ENCODE measurements around the gene B3GALNT2.

Gene B3GALNT2

DNA sequence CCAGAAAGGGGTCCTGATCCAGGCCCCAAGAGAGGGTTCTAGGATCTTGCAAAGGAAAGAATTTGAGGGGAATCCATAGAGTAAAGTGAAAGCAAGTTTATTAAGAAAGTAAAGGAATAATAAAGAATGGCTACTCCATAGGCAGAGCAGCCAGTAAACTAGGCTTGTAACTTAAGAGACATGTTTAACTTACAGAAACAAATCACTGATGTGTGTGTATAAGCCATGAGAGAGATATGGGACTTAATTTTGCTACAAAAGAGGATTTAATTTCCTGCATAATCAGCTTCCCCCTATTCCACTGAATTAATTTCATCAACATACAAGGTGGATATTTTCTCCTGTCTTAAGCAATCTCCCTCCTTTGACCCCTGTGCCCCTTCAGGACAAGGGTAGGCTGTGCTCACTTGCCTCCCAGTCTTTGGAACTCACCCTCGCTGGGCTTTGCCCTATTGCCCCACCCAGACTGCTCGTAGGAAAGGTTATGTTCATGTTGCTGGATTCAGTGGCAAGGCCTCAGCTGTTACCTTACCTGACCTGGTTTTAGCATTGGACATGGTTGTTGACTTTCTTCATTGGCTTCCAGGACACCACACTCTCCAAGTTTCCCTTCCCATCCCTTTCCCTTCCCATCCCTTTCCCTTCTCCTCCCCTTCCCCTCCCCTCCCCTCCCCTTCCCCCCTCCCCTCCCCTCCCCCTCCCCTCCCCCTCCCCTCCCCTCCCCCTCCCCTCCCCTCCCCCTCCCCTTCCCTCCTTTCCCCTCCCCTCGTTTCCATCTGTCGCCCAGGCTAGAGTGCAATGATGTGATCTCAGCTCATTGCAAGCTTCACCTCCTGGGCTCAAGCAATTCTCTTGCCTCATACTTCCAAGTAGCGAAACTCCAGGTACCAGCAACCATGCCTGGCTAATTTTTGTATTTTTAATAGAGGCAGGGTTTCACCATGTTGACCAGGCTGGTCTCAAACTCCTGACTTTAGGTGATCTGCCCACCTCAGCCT, 92.5 kb downstream of the B3GALNT2 start:
- no peak for DNase-seq (ENCODE audit: low read depth in 2 of 3, low spot score in 2 of 3)

DNA sequence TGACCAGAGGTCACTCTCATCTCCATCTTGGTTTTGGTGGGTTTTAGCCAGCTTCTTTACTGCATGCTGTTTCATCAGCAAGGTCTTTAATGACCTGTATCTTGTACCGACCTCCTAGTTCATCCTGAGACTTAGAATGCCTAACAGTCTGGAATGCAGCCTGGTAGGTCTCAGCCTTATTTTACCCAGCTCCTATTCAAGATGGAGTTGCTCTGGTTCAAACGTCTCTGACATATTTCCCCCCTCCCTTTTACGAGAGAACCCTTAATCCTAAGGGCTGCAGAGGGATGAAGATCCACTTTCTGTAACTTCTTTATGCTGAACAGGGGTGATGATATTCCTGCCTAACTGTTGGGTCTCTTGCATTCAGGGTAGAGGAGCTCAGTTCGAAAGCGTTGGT, 93.8 kb downstream of the B3GALNT2 start:
- no peak for DNase-seq (ENCODE audit: low read depth in 2 of 3, low spot score in 2 of 3)

DNA sequence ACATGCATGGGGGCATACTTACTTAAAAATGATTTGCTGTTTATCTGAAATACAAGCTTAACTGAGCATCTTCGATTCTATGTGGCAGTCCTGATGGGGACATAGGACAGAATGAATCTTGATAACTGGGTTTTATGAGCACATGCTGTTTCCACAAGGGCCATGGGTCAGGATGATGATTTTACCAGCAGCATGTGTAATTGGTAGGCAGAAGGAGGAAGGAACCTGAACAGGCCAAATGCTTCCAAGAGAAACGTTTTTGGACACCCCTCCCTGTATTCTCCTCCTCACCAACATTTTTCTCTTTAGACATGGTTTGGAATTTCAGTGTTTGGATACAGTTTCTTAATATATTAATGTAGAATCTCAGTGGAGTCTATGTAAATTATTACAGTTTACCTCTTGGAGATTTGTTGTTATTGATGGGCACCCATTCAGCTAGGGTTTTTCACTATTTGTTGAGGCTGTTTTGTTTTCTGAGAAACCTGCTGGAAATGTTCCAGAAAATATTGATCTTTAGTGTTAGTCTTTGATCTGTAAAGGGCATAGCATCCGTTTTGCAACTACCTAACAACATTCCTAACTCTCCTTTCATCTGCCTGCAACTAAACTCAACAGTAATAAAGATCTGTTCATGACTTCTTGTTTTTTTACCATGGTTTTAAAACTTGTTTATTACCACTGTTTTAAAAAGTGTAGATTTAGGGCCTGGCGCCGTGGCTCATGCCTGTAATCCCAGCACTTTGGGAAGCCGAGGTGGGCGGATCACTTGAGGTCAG, 95.0 kb downstream of the B3GALNT2 start:
- DNase-seq (ENCODE audit: low read depth in 2 of 3, low spot score in 2 of 3), result no peak

DNA sequence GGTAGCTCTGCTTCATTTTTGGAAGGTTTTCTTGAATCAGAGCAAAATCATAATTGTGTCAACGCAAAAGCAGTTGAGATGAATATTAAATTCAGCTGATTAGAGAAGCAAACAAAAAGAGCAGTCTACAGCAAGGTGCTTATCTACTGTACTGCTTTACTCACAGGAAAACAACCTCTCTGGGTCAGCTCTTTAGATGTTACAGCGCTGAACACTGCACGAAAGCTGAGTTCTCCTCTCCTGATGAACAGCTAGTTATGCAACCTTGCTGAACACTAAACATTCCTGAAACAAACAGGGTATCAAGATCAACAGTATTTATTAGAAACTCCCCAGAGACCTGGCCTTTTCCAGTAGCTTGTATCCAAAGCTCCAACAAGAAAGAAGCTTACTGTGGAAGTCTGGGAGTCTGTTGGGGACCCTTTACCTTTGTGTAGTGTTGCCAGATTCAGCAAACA, 95.7 kb downstream of the B3GALNT2 start:
- no peak for DNase-seq (ENCODE audit: low read depth in 2 of 3, low spot score in 2 of 3)

DNA sequence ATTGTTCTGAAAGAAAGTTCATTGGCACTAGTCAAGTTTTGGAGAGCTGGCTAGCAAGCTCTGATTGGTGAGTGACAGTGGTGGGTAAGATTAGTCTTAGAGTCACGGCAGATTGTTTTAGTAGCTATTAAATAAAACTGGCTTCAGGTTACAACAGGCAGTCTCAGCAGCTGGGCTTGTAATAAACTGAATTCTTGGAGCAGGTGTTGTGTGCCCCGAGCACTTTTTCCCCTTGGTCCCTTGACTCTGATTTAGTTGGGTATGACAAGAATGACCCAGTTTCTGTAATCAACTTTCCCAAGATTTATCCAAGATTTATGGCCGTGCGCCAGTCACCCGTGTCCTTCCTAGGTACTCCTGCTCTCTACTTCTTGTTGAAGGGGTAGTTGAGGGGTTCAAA, 96.8 kb downstream of the B3GALNT2 start:
- DNase-seq (ENCODE audit: low read depth in 2 of 3, low spot score in 2 of 3), result no peak

DNA sequence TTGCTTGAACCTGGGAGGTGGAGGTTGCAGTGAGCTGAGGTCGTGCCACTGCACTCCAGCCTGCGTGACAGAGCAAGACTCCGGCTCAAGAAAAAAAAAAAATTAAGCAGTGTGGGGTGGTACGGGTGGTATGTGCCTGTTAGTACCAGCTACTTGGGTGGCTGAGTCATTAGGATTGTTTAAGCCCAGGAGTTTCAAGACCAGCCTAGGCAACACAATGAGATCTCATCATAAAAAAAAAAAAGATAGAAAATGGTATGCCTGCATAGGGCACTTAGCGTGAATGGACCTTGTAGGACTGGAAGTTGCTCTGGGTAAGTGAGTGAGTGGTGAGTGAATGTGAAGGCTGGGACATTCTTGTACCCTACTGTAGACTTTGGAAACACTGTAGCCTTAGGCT, 100.1 kb downstream of the B3GALNT2 start:
- DNase-seq (ENCODE audit: low read depth in 2 of 3, low spot score in 2 of 3), result no peak

DNA sequence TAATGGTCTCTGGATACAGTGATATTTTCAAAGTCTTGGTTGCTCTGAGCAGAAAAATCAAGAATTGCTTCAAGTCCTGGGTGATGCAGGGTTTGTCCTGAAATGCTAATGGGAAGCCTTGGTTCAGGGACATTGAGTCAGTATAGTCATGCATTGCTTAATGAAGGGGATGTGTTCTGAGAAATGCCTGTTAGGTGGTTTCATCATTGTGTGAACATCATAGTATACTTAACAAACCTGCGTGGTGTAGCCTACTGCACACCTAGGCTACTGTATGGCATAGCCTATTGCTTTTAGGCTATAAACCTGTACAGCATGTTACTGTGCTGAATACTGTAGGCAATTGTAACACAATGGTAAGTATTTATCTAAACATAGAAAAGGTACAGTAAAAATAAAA, 100.7 kb downstream of the B3GALNT2 start:
- DNase-seq (ENCODE audit: low read depth in 2 of 3, low spot score in 2 of 3), result no peak

DNA sequence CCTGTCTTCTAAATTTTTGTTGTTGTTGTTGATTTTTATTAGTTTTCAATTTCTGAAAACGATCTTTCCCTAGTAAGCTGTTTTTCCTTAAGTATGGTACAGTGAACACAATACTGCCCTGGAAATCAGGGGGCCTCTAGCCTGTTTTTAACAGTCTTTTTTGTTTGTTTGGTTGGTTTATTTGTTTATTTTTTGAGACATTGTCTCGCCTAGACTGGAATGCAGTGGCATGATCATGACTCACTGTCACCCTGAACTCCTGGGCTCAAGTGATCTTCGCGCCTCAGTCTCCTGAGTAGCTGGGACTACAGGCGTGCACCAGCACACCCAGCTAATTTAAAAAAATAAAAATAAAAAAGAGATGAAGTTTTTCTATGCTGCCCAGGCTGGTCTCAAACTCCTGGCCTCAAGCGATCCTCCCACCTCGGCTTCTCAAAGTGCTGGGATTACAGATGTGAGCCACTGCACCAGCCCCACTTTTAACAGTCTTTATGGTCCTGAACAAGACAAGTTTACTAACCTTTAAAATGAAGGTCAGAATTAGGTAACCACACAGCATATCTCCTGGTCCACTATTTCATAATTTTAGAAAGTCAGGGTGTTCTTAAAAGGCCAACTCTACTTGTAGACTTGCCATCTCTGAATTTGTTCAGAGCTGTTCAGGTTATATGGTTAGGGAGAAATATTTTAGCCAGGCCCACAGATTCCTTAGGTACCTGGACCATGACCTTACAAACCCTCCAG, 101.6 kb downstream of the B3GALNT2 start:
- no peak for DNase-seq (ENCODE audit: low read depth in 2 of 3, low spot score in 2 of 3)

DNA sequence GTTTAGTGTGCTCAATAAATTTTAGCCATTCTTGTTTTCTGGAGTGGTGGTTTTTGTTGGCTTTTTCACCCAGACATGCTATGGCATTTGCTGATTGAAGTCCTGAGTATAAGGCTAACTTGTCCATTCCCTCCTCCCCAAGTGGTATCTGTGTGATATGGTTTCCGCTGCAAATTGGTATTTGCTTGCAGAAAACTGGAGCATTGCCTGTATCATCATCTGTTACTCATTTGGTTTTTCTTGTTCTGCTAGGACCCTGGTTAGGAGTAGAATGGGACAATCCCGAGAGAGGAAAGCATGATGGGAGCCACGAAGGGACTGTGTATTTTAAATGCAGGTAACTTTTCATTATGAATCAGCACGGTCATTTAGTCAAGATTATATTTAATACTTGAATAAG, 103.0 kb downstream of the B3GALNT2 start:
- DNase-seq (ENCODE audit: low read depth in 2 of 3, low spot score in 2 of 3), result no peak

Data from activated CD8-positive, alpha-beta memory T cell treated with anti-CD3 and anti-CD28 coated beads for 48 hours (primary cell).